ENCODE results near the gene TSR3.
A peak's percentile ranks its signal among the peaks of the same experiment; 100 is the strongest.

The TSR3 gene

DNA sequence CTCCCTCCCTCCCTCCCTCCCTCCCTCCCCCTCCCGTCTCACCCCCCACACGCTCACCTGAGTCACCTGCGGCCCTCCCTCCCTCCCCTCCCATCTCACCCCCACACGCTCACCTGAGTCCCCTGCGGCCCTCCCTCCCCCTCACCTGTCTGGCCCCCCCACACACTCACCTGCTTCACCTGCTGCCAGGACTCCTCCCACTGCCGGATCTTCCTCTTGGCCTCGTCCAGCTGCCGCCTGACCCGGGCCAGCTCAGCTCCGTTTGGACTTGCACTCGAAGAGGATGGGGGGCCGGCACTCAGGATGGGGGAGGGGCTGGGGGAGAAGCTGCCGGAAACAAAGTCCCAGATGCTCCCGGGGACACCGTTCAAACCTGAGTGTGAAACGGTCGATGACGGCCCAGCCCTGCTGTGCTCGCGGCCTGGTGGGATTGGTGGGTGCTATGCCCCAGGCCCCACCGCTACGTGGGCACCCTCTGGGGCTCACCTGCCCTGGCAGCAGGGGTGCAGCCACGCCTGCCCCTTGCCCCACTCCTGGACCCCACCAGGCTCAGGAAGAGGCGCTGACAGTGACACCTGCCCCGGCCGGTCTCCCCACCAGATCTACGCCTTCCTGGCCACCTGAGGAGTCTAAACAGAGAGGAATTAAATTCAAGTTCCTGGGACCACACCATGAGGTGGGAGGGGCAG lies 16.0 kb upstream of the TSR3 start:
- no peak overlapping the region for H3K4me3 ChIP-seq (ENCODE audit: low read depth, low read length)
- TF ChIP-seq, protein P1, sequence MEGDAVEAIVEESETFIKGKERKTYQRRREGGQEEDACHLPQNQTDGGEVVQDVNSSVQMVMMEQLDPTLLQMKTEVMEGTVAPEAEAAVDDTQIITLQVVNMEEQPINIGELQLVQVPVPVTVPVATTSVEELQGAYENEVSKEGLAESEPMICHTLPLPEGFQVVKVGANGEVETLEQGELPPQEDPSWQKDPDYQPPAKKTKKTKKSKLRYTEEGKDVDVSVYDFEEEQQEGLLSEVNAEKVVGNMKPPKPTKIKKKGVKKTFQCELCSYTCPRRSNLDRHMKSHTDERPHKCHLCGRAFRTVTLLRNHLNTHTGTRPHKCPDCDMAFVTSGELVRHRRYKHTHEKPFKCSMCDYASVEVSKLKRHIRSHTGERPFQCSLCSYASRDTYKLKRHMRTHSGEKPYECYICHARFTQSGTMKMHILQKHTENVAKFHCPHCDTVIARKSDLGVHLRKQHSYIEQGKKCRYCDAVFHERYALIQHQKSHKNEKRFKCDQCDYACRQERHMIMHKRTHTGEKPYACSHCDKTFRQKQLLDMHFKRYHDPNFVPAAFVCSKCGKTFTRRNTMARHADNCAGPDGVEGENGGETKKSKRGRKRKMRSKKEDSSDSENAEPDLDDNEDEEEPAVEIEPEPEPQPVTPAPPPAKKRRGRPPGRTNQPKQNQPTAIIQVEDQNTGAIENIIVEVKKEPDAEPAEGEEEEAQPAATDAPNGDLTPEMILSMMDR (IDR thresholded peaks at IDR 0.05; ENCODE audit: borderline replicate concordance, insufficient read depth, low read depth, low read length), result no peak

- TF ChIP-seq, protein P1 (IDR thresholded peaks at IDR 0.05; ENCODE audit: borderline replicate concordance, insufficient read depth, low read depth, low read length), result no peak
- H3K4me3 ChIP-seq (ENCODE audit: low read depth, low read length), result no peak overlapping the region
These were observed 15.1 kb upstream of the TSR3 start for GRCh38 chr16:1366712-1367299.

DNA sequence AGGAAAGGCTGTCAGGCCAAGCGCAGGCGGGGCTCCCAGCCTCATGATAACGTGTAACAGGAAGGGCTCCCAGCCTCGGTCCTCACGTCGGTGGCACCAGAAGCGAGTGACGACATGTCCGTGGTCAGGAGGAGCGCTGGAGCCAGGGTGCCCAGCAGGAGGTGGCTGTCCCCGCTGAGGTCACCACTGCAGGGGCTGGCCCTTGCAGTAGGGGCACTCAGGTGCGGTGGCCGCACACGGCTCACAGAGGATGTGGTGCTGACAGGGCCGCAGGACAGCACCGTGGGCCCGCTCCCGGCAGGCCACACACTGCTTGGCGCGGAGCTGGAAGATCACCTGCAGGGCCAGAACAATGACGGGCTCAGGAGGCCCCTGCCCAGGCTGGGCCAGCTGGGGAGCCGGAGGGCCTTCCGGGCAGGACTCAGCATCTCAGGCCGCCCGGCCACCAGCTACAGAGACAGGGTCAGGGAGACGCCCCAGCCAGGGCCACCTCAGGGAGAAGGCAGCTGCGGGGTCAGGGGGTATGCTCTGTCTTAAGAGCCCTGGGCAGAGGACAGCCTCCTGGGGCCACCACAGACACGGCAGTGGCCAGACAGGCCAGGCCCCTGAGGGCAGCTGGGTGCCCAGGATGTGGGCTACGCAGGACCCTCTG lies 14.5 kb upstream of the TSR3 start:
- TF ChIP-seq, protein P1 (IDR thresholded peaks at IDR 0.05; ENCODE audit: borderline replicate concordance, insufficient read depth, low read depth, low read length), result no peak
- no peak overlapping the region for H3K4me3 ChIP-seq (ENCODE audit: low read depth, low read length)

DNA sequence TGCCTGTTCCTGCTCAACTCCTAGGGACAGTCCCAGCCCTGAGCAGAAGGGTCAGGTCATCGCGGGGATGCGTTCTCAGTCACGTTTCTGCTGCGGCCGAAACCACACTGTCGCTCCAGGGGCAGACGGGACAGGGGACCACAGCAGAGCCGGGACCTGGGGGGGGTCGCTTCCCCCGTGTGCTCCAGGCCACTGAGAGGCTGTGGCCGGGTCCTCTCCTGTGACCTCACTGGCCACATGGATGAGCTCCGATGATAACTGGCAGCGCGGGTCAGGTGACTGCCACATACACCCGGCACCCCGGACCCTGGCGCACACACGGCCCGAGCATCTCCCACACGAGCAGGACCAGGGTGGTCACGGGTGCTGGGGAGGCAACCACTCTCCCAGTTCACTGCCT lies 12.8 kb upstream of the TSR3 start:
- TF ChIP-seq, protein P1 (IDR thresholded peaks at IDR 0.05; ENCODE audit: borderline replicate concordance, insufficient read depth, low read depth, low read length), result no peak
- H3K4me3 ChIP-seq (ENCODE audit: low read depth, low read length), result no peak overlapping the region

DNA sequence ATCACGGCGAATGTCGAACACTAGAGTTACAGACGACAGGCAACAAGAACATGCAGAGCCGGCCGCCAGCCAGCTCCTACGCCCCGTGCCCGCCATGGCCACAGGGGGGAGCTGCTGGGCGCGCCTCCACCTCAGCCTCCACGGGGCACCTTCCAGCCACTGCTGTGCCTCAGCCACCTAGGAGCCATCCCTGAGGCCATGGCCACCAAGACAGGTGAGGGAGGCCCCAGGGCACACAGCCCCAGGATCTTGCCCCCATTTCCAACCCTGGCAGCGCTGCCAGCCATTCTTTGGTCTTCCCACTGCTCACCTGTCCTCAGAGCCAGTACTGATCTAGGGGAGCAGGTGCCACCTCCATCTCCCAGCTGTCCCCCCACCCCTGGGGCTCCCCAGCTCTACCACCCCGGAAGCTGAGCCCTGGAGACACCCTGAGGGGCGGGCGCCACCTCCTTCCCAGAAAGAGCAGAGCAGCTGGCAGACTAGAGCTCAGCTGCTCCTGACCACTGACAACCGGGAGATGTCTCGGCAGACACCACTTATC lies 11.9 kb upstream of the TSR3 start:
- H3K4me3 ChIP-seq (ENCODE audit: low read depth, low read length), result no peak overlapping the region
- TF ChIP-seq, protein P1 (IDR thresholded peaks at IDR 0.05; ENCODE audit: borderline replicate concordance, insufficient read depth, low read depth, low read length), result peak; percentile 96

DNA sequence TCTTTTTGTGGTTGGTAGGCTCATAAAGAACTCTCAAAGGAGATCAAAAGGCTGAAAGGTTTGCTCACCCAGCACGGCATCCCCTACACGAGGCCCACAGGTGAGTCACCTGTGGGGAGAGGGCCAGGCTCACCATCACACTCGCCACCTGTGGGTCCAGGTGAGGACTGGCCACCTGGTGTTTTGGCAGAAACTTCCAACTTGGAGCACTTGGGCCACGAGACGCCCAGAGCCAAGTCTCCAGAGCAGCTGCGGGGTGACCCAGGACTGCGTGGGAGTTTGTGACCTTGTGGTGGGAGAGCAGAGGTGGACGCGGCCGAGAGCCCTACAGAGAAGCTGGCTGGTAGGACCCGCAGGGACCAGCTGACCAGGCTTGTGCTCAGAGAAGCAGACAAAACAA lies 11.1 kb upstream of the TSR3 start:
- H3K4me3 ChIP-seq (ENCODE audit: low read depth, low read length), result no peak overlapping the region
- TF ChIP-seq, protein P1 (IDR thresholded peaks at IDR 0.05; ENCODE audit: borderline replicate concordance, insufficient read depth, low read depth, low read length), result no peak
